ENCODE measurements around the gene PARK7. TPM values are rescaled to one million over a fixed set of nuclear protein-coding genes. Genes with fewer than 3 reads are reported as not detected.
A peak's percentile ranks its signal among the peaks of the same experiment; 100 is the strongest.

PARK7 gene
- total and polyA plus RNA-seq, 11 donors: 275 to 550 (median 345) TPM

GRCh38 chr1:8028571-8028910 lies 67.0 kb downstream of the PARK7 start:
- H3K36me3 ChIP-seq: no peaks in the 10 kb centered on the region
- peak overlapping the region in 9 of 12 donors; percentile 17 to 96 (median 82) for H3K27ac ChIP-seq
- intact Hi-C loops (cut with DNase I): loop anchor here in 4 of 10 donors (5.0 to 10.0 kb wide), 5 partner anchors 46 to 416 kb away; partner anchors contain the start of gene SLC45A1 (in 1 of the 4)
- H3K4me1 ChIP-seq: peaks cover 0 to 44% (median 25%) of the 10 kb centered on the region in 12 donors
- no peak overlapping the region for H3K4me3 ChIP-seq
- no peak for DNase-seq
- no peak for TF ChIP-seq CTCF (IDR thresholded peaks at IDR 0.05)
- no peak for TF ChIP-seq POLR2A (IDR thresholded peaks at IDR 0.05)
- no peaks in the 10 kb centered on the region for H3K9me3 ChIP-seq
- H3K27me3 ChIP-seq: peaks cover 0 to 17% (median 0%) of the 10 kb centered on the region in 9 donors
- no peak for ATAC-seq
- 58 to 70% (median 60%) methylated on average over 1 of the region's 1 CpG for WGBS, 4 donors

- H3K27me3 ChIP-seq: no peaks in the 10 kb centered on the region
- 77 to 84% (median 82%) methylated on average over 9 of the region's 9 CpGs for WGBS, 4 donors
- H3K36me3 ChIP-seq: no peaks in the 10 kb centered on the region
- no peak for TF ChIP-seq POLR2A (IDR thresholded peaks at IDR 0.05)
- TF ChIP-seq CTCF (IDR thresholded peaks at IDR 0.05): peak; percentile 69 to 91 (median 79)
- ATAC-seq: no peak
- intact Hi-C loops (cut with DNase I): loop anchor here in 9 of 10 donors (1.0 to 10.0 kb wide), 10 partner anchors 54 to 284 kb away; no protein-coding TSS in a partner anchor
- no peak for DNase-seq
- no peak overlapping the region for H3K4me3 ChIP-seq
- no peak overlapping the region for H3K27ac ChIP-seq
- peaks cover 0 to 28% (median 12%) of the 10 kb centered on the region in 12 donors for H3K4me1 ChIP-seq
- no peaks in the 10 kb centered on the region for H3K9me3 ChIP-seq
Observed at GRCh38 chr1:8031176-8031785, 69.8 kb downstream of the PARK7 start.

- no peak overlapping the region for H3K4me3 ChIP-seq
- no peak overlapping the region for H3K27ac ChIP-seq
- H3K27me3 ChIP-seq: no peaks in the 10 kb centered on the region
- DNase-seq (no peak), ATAC-seq (no peak)
- no peak for TF ChIP-seq POLR2A (IDR thresholded peaks at IDR 0.05)
- no peak for TF ChIP-seq CTCF (IDR thresholded peaks at IDR 0.05)
- H3K9me3 ChIP-seq: no peaks in the 10 kb centered on the region
- intact Hi-C loops (cut with DNase I): loop anchor here in 8 of 10 donors (1.0 to 10.0 kb wide), 10 partner anchors 52 to 280 kb away; no protein-coding TSS in a partner anchor
- 93 to 95% (median 95%) methylated on average over 3 of the region's 3 CpGs for WGBS, 4 donors
- H3K36me3 ChIP-seq: no peaks in the 10 kb centered on the region
- peaks cover 0 to 18% (median 6%) of the 10 kb centered on the region in 12 donors for H3K4me1 ChIP-seq
Observed at GRCh38 chr1:8032366-8032910, 70.9 kb downstream of the PARK7 start.

- Histone ChIP-seq H3K27ac (no peak overlapping the region), H3K27me3 (no peaks in the 10 kb centered on the region), H3K4me1 (peaks cover 0 to 9% (median 1%) of the 10 kb centered on the region in 12 donors), H3K9me3 (no peaks in the 10 kb centered on the region), H3K36me3 (no peaks in the 10 kb centered on the region), H3K4me3 (no peak overlapping the region)
- 69 to 77% (median 74%) methylated on average over 6 of the region's 6 CpGs for WGBS, 4 donors
- intact Hi-C loops (cut with DNase I): loop anchor here in 8 of 10 donors (2.0 to 10.0 kb wide), 9 partner anchors 51 to 279 kb away; no protein-coding TSS in a partner anchor
- TF ChIP-seq CTCF (IDR thresholded peaks at IDR 0.05) (no peak), POLR2A (IDR thresholded peaks at IDR 0.05) (no peak)
- DNase-seq: no peak
- no peak for ATAC-seq
Observed at GRCh38 chr1:8033322-8033721, 71.8 kb downstream of the PARK7 start.

All from heart left ventricle (tissue), 16 donors.